DOHH2 (cell line): Measurements from ENCODE around the gene DCAF17.

ENCODE experiments used
- H3F3A ChIP-seq: fragments of 200-600 bp; sonication (generic), shearing (Covaris generic); 2 replicates; pipeline ENCODE4 v1.6.0; 2016; ENCODE audit warnings: antibody characterized with exemption, mild to moderate bottlenecking; ENCODE audit not compliant: control insufficient read depth, insufficient read depth
- H3K27ac ChIP-seq: fragments of 200-600 bp; sonication (generic); 2 replicates; pipeline ENCODE4 v1.5.1; 2014; ENCODE audit warnings: low read depth, mild to moderate bottlenecking, low read length, moderate library complexity
- H3K27me3 ChIP-seq: fragments of 200-600 bp; sonication (generic); 2 replicates; pipeline ENCODE4 v1.6.1; 2014; ENCODE audit warnings: mild to moderate bottlenecking, low read length, mixed read lengths; ENCODE audit not compliant: control insufficient read depth
- H3K36me3 ChIP-seq: fragments of 200-600 bp; sonication (generic); 2 replicates; pipeline ENCODE4 v1.6.1; 2014; ENCODE audit warnings: mild to moderate bottlenecking, low read length, moderate library complexity, mixed read lengths; ENCODE audit not compliant: control insufficient read depth
- H3K4me1 ChIP-seq: fragments of 200-600 bp; sonication (generic); 2 replicates; pipeline ENCODE4 v1.6.1; 2014; ENCODE audit warnings: mild to moderate bottlenecking, low read length, mixed read lengths; ENCODE audit not compliant: control insufficient read depth
- H3K4me2 ChIP-seq: fragments of 200-600 bp; sonication (generic); 2 replicates; pipeline ENCODE4 v1.6.0; 2014; ENCODE audit warnings: mild to moderate bottlenecking, low read length, moderate library complexity
- H3K4me3 ChIP-seq: fragments of 200-600 bp; sonication (generic); 2 replicates; pipeline ENCODE4 v1.5.1; 2014; ENCODE audit warnings: mild to moderate bottlenecking, low read length, mixed read lengths
- H3K79me2 ChIP-seq: fragments of 200-600 bp; sonication (generic); 2 replicates; pipeline ENCODE4 v1.6.1; 2014; ENCODE audit warnings: mild to moderate bottlenecking, low read length, mixed read lengths; ENCODE audit not compliant: control insufficient read depth
- H3K9me2 ChIP-seq: fragments of 200-600 bp; sonication (generic); replicated peaks from 2 replicates; pipeline ENCODE4 v1.6.1; 2014; ENCODE audit warnings: mild to moderate bottlenecking, low read length, mixed read lengths; ENCODE audit not compliant: control insufficient read depth
- H3K9me3 ChIP-seq: fragments of 200-600 bp; sonication (generic); 2 replicates; pipeline ENCODE4 v1.6.1; 2014; ENCODE audit warnings: antibody characterized with exemption, low read length, mixed read lengths; ENCODE audit not compliant: control insufficient read depth, insufficient read depth
- H4K20me1 ChIP-seq: fragments of 200-600 bp; sonication (generic); 2 replicates; pipeline ENCODE4 v1.6.0; 2014; ENCODE audit warnings: low read depth, mild to moderate bottlenecking, antibody characterized with exemption, low read length, moderate library complexity; ENCODE audit not compliant: control insufficient read depth, insufficient read depth
- CTCF ChIP-seq: fragments of 200-600 bp; sonication (generic); IDR thresholded peaks from one replicate; pipeline ENCODE4 v1.5.1; 2014; ENCODE audit warnings: antibody characterized with exemption, mild to moderate bottlenecking, low read depth, low read length; ENCODE audit not compliant: poor library complexity, severe bottlenecking
- EZH2phosphoT487 ChIP-seq: fragments of 200-600 bp; sonication (generic); IDR thresholded peaks from 2 replicates; pipeline ENCODE4 v1.6.1; 2017; ENCODE audit warnings: borderline replicate concordance, mild to moderate bottlenecking, antibody characterized with exemption, low read length, moderate library complexity, mixed read lengths

The DCAF17 gene

GRCh38 chr2:171399292-171399691, 34.7 kb upstream of the DCAF17 start:
- Histone ChIP-seq H3K9me2 (no peaks in the 10 kb centered on the region), H3F3A (no peaks in the 10 kb centered on the region), H3K4me3 (no peak overlapping the region), H3K36me3 (no peaks in the 10 kb centered on the region), H3K79me2 (peaks cover 20% of the 10 kb centered on the region), H3K27me3 (no peaks in the 10 kb centered on the region), H3K4me1 (peaks cover 10% of the 10 kb centered on the region), H3K4me2 (no peak overlapping the region), H3K9me3 (peaks cover 8% of the 10 kb centered on the region), H4K20me1 (no peaks in the 10 kb centered on the region), H3K27ac (no peak overlapping the region)
- TF ChIP-seq EZH2phosphoT487 (no peak), CTCF (no peak)

GRCh38 chr2:171400395-171400794, 33.6 kb upstream of the DCAF17 start:
- peaks cover 13% of the 10 kb centered on the region for H3K4me1 ChIP-seq
- no peaks in the 10 kb centered on the region for H3F3A ChIP-seq
- TF ChIP-seq CTCF (no peak), EZH2phosphoT487 (no peak)
- H3K27me3 ChIP-seq = no peaks in the 10 kb centered on the region
- H3K4me2 ChIP-seq = no peak overlapping the region
- peaks cover 8% of the 10 kb centered on the region for H3K9me3 ChIP-seq
- H4K20me1 ChIP-seq = no peaks in the 10 kb centered on the region
- H3K9me2 ChIP-seq = no peaks in the 10 kb centered on the region
- peaks cover 24% of the 10 kb centered on the region for H3K79me2 ChIP-seq
- H3K4me3 ChIP-seq = no peak overlapping the region
- no peak overlapping the region for H3K27ac ChIP-seq
- H3K36me3 ChIP-seq = no peaks in the 10 kb centered on the region

- no peaks in the 10 kb centered on the region for H3K9me2 ChIP-seq
- no peaks in the 10 kb centered on the region for H4K20me1 ChIP-seq
- no peaks in the 10 kb centered on the region for H3K27me3 ChIP-seq
- H3K36me3 ChIP-seq = no peaks in the 10 kb centered on the region
- TF ChIP-seq CTCF (no peak), EZH2phosphoT487 (no peak)
- H3K4me3 ChIP-seq = no peak overlapping the region
- no peaks in the 10 kb centered on the region for H3F3A ChIP-seq
- peaks cover 28% of the 10 kb centered on the region for H3K4me1 ChIP-seq
- H3K27ac ChIP-seq = no peak overlapping the region
- H3K4me2 ChIP-seq = no peak overlapping the region
- H3K79me2 ChIP-seq = peaks cover 24% of the 10 kb centered on the region
- peaks cover 8% of the 10 kb centered on the region for H3K9me3 ChIP-seq
These were observed 32.1 kb upstream of the DCAF17 start for GRCh38 chr2:171401947-171402346.
